Stomach (tissue), 9 donors: ENCODE measurements around the gene ZNF276. TPM values are rescaled to one million over a fixed set of nuclear protein-coding genes. Genes with fewer than 3 reads are reported as not detected.
A peak's percentile ranks its signal among the peaks of the same experiment; 100 is the strongest.
"Not testable (repeated sequence)": the region's sequence is repeated elsewhere in the genome, so short reads cannot be mapped to it uniquely, and the experiment has no call there.

ENCODE experiments used
- DNase-seq, 2 donors: peaks; one replicate each; pipeline versions ENCODE4 v3.0.0 to v3.0.0-alpha.2; 2013 to 2019
- H3K27ac ChIP-seq, 5 donors: fragments of 200-600 bp in 4 of 5; sonication (generic) in 4 of 5; one replicate each; pipeline ENCODE4 v1.5.1; 2013 to 2019; ENCODE audit warnings: mild to moderate bottlenecking in 1 of 5, moderate library complexity in 1 of 5
- H3K27me3 ChIP-seq, 3 donors: fragments of 200-600 bp; sonication (generic); one replicate each; pipeline ENCODE4 v1.5.1; 2017 to 2019; ENCODE audit warnings: mixed run types in 1 of 3
- H3K36me3 ChIP-seq, 4 donors: fragments of 200-600 bp; sonication (generic); 1 replicate in 3 of 4; 2 replicates in 1 of 4; pipeline ENCODE4 v1.5.1; 2016 to 2019
- H3K4me1 ChIP-seq, 4 donors: fragments of 200-600 bp; sonication (generic); one replicate each; pipeline ENCODE4 v1.5.1; 2016 to 2019
- H3K4me3 ChIP-seq, 4 donors: fragments of 200-600 bp; sonication (generic) in 3 of 4; one replicate each; pipeline ENCODE4 v1.5.1; 2016 to 2019; ENCODE audit warnings: mild to moderate bottlenecking in 1 of 4
- H3K9me3 ChIP-seq, 4 donors: fragments of 200-600 bp; sonication (generic); one replicate each; pipeline ENCODE4 v1.5.1; 2016 to 2019
- CTCF ChIP-seq, 7 experiments: fragments of 450-650 bp in 4 of 7; fragments of 200-600 bp in 3 of 7; sonication (generic) in 3 of 7; IDR thresholded peaks; one replicate each; pipeline ENCODE4 v1.5.1; 2016 to 2019; ENCODE audit warnings: antibody characterized with exemption in 7 of 7, control low read depth in 2 of 7, mild to moderate bottlenecking in 1 of 7
- EP300 ChIP-seq: sonication (generic); formaldehyde crosslinking; IDR thresholded peaks from one replicate; pipeline ENCODE4 v1.6.1; 2017; ENCODE audit warnings: antibody characterized with exemption
- POLR2A ChIP-seq, 4 donors: fragments of 450-650 bp; IDR thresholded peaks; one replicate each; pipeline ENCODE4 v1.6.1; 2016; ENCODE audit warnings: antibody characterized with exemption in 4 of 4, control low read depth in 2 of 4, mild to moderate bottlenecking in 1 of 4, moderate library complexity in 1 of 4
- POLR2AphosphoS5 ChIP-seq, 3 donors: sonication (generic); formaldehyde crosslinking; IDR thresholded peaks; one replicate each; pipeline ENCODE4 v1.6.1; 2016; ENCODE audit warnings: antibody characterized with exemption in 3 of 3
- WGBS, 5 donors: extraction: QIAGEN DNeasy Blood & Tissue Kit in 3 of 5; methylation state at CpG; one replicate each; pipeline versions ENCODE4 v1.1.5 to v1.1.7; 2013 to 2018; 5-methylcytosine and 5-hydroxymethylcytosine counted together
- intact Hi-C: fragments of 100-400 bp; cut with DNase I; formaldehyde crosslinking; loops from one replicate; pipeline ENCODE4 v1.15.1; 2023; ENCODE audit warnings: low total_unique reads
- polyA plus RNA-seq, 3 donors: library from polyadenylated mRNA; stranded (reverse); fragments of 200-250 nt; gene quantifications; one replicate each; pipeline ENCODE4 v1.2.3, GENCODE V29; 2013
- total RNA-seq, 5 donors: library from RNA; depleted of rRNA; stranded (reverse); fragments of >200 nt; gene quantifications; one replicate each; pipeline versions ENCODE4 v1.1.0 to v1.2.3, GENCODE V29; 2014 to 2016
- donor health status: healthy with polysubstance abuse.
- donor health status: Bipolar disorder and iron deficiency.
- donor health status: healthy.

Gene ZNF276
- total and polyA plus RNA-seq, 8 donors = 11.0 to 418 (median 32.6) TPM

GRCh38 chr16:89696670-89697128, 24.6 kb upstream of the ZNF276 start:
- Histone ChIP-seq H3K9me3 (no peaks in the 10 kb centered on the region), H3K4me3 (no peak overlapping the region), H3K27me3 (peaks cover 0 to 9% (median 0%) of the 10 kb centered on the region in 3 donors), H3K27ac (no peak overlapping the region), H3K36me3 (peaks cover 28 to 65% (median 62%) of the 10 kb centered on the region in 4 donors), H3K4me1 (peaks cover 19 to 47% (median 32%) of the 10 kb centered on the region in 4 donors)
- DNase-seq = peak in 1 of 2 donors; percentile 36
- WGBS, 5 donors = 63 to 77% (median 68%) methylated on average over 9 to 18 of the region's 18 CpGs
- intact Hi-C loops = no loop called here
- TF ChIP-seq CTCF (IDR thresholded peaks at IDR 0.05) (no peak), POLR2A (IDR thresholded peaks at IDR 0.05) (no peak), EP300 (no peak), POLR2AphosphoS5 (IDR thresholded peaks at IDR 0.05) (no peak)

GRCh38 chr16:89697161-89697615, 24.1 kb upstream of the ZNF276 start:
- Histone ChIP-seq H3K4me1 (peaks cover 24 to 52% (median 37%) of the 10 kb centered on the region in 4 donors), H3K9me3 (no peaks in the 10 kb centered on the region), H3K4me3 (no peak overlapping the region), H3K27ac (no peak overlapping the region), H3K36me3 (peaks cover 23 to 60% (median 57%) of the 10 kb centered on the region in 4 donors), H3K27me3 (peaks cover 0 to 13% (median 0%) of the 10 kb centered on the region in 3 donors)
- TF ChIP-seq POLR2AphosphoS5 (IDR thresholded peaks at IDR 0.05) = peak in 1 of 3 donors; percentile 14
- no peak for TF ChIP-seq CTCF (IDR thresholded peaks at IDR 0.05)
- peak in 1 of 2 donors; percentile 44 for DNase-seq
- 79 to 94% (median 89%) methylated on average over 15 to 19 of the region's 19 CpGs for WGBS, 5 donors
- intact Hi-C loops = no loop called here

GRCh38 chr16:89697616-89698331, 23.6 kb upstream of the ZNF276 start:
- peaks cover 18 to 54% (median 52%) of the 10 kb centered on the region in 4 donors for H3K36me3 ChIP-seq
- intact Hi-C loops = no loop called here
- no peaks in the 10 kb centered on the region for H3K9me3 ChIP-seq
- H3K4me3 ChIP-seq = no peak overlapping the region
- no peak overlapping the region for H3K27ac ChIP-seq
- peak in 1 of 2 donors; percentile 24 for DNase-seq
- TF ChIP-seq CTCF (IDR thresholded peaks at IDR 0.05) (no peak), POLR2AphosphoS5 (IDR thresholded peaks at IDR 0.05) (no peak), EP300 (no peak), POLR2A (IDR thresholded peaks at IDR 0.05) (no peak)
- H3K27me3 ChIP-seq = peaks cover 0 to 18% (median 0%) of the 10 kb centered on the region in 3 donors
- 81 to 88% (median 83%) methylated on average over 25 to 32 of the region's 32 CpGs for WGBS, 5 donors
- peaks cover 28 to 56% (median 41%) of the 10 kb centered on the region in 4 donors for H3K4me1 ChIP-seq

GRCh38 chr16:89698717-89699116, 22.6 kb upstream of the ZNF276 start:
- 96 to 97% (median 97%) methylated on average over 14 of the region's 14 CpGs for WGBS, 5 donors
- DNase-seq, intact Hi-C loops, H3K9me3 ChIP-seq, H3K27ac ChIP-seq, H3K4me3 ChIP-seq: not testable (repeated sequence)
- Histone ChIP-seq H3K36me3 (peaks cover 9 to 45% (median 42%) of the 10 kb centered on the region in 4 donors), H3K4me1 (peaks cover 28 to 56% (median 41%) of the 10 kb centered on the region in 4 donors), H3K27me3 (peaks cover 0 to 22% (median 0%) of the 10 kb centered on the region in 3 donors)

GRCh38 chr16:89699629-89700099, 21.7 kb upstream of the ZNF276 start:
- WGBS, 5 donors = 50 to 57% (median 53%) methylated on average over 14 to 18 of the region's 18 CpGs
- Histone ChIP-seq H3K4me1 (peaks cover 28 to 56% (median 41%) of the 10 kb centered on the region in 4 donors), H3K27me3 (peaks cover 0 to 28% (median 0%) of the 10 kb centered on the region in 3 donors), H3K27ac (peak overlapping the region; percentile 89 to 99 (median 94)), H3K4me3 (peak overlapping the region; percentile 70 to 80 (median 74)), H3K36me3 (peaks cover 0 to 36% (median 33%) of the 10 kb centered on the region in 4 donors)
- intact Hi-C loops = loop anchor here (10.0 kb wide), 1 partner anchor 165 kb away; no protein-coding TSS in a partner anchor
- not testable (repeated sequence) for DNase-seq, H3K9me3 ChIP-seq
